BJ (cell line): ENCODE data around the gene SOX12. TPM values are rescaled to one million over a fixed set of nuclear protein-coding genes. Genes with fewer than 3 reads are reported as not detected.
A peak's percentile ranks its signal among the peaks of the same experiment; 100 is the strongest.

Source experiments
- CTCF ChIA-PET: fragments of 350-600 bp; formaldehyde crosslinking; extraction: SDS; loops from one replicate; lab custom pipeline; 2021; ENCODE audit warnings: antibody characterized with exemption, inconsistent platforms; lab: Yijun Ruan, JAX
- POLR2A ChIA-PET: fragments of 300-600 bp; sonication (Branson Sonifier 250); formaldehyde crosslinking; extraction: SDS; loops from one replicate; lab custom pipeline; 2021; ENCODE audit warnings: antibody characterized with exemption; lab: Charles Lee
- DNase-seq: peaks from one replicate; pipeline ENCODE4 v3.0.0-alpha.2; 2011; ENCODE audit warnings: low read depth
- H3K27me3 ChIP-seq: 2 replicates; pipeline ENCODE4 v1.6.0; 2011; ENCODE audit warnings: low read length; ENCODE audit not compliant: control insufficient read depth, insufficient read depth
- H3K36me3 ChIP-seq: 2 replicates; pipeline ENCODE4 v1.5.1; 2011; ENCODE audit warnings: low read length; ENCODE audit not compliant: control insufficient read depth, insufficient read depth
- H3K4me3 ChIP-seq: 2 replicates; pipeline ENCODE4 v1.5.1; 2011; ENCODE audit warnings: low read depth, mild to moderate bottlenecking, control low read depth, low read length
- polyA plus RNA-seq: library from polyadenylated mRNA; depleted of rRNA; stranded (reverse); fragments of >200 nt; gene quantifications from 2 replicates; pipeline ENCODE4 v1.2.3, GENCODE V29; 2011
- TF ChIP-seq, protein P1 (sequence below): IDR thresholded peaks from 2 replicates; pipeline ENCODE4 v1.5.1; 2011; ENCODE audit warnings: low read depth, mild to moderate bottlenecking, control low read depth, inconsistent platforms, low read length, moderate library complexity; ENCODE audit not compliant: insufficient read depth

The SOX12 gene
- polyA plus RNA-seq, 1 experiment = 3.6 TPM

GRCh38 chr20:288956-289692 is 36.2 kb upstream of the SOX12 start:
- ChIA-PET POLR2A (no interaction called here), CTCF (interaction anchor here (0.7 kb wide), 1 partner anchor 23 kb away, joined by 4 read pairs; no protein-coding TSS in a partner anchor)
- TF ChIP-seq, protein P1, sequence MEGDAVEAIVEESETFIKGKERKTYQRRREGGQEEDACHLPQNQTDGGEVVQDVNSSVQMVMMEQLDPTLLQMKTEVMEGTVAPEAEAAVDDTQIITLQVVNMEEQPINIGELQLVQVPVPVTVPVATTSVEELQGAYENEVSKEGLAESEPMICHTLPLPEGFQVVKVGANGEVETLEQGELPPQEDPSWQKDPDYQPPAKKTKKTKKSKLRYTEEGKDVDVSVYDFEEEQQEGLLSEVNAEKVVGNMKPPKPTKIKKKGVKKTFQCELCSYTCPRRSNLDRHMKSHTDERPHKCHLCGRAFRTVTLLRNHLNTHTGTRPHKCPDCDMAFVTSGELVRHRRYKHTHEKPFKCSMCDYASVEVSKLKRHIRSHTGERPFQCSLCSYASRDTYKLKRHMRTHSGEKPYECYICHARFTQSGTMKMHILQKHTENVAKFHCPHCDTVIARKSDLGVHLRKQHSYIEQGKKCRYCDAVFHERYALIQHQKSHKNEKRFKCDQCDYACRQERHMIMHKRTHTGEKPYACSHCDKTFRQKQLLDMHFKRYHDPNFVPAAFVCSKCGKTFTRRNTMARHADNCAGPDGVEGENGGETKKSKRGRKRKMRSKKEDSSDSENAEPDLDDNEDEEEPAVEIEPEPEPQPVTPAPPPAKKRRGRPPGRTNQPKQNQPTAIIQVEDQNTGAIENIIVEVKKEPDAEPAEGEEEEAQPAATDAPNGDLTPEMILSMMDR = no peak
- Histone ChIP-seq H3K36me3 (no peaks in the 10 kb centered on the region), H3K27me3 (no peaks in the 10 kb centered on the region), H3K4me3 (no peak overlapping the region)
- DNase-seq = no peak

- CTCF ChIA-PET = interaction anchor here (0.7 kb wide), 1 partner anchor 23 kb away, joined by 4 read pairs; no protein-coding TSS in a partner anchor
- TF ChIP-seq, protein P1 = no peak
- no peaks in the 10 kb centered on the region for H3K27me3 ChIP-seq
- DNase-seq = no peak
- no peaks in the 10 kb centered on the region for H3K36me3 ChIP-seq
- peak overlapping the region; percentile 75 for H3K4me3 ChIP-seq
- POLR2A ChIA-PET = no interaction called here
Observed at GRCh38 chr20:289693-290083, 35.7 kb upstream of the SOX12 start.

GRCh38 chr20:290084-290831 is 35.1 kb upstream of the SOX12 start, which contains the start of gene C20orf96:
C20orf96 (minus strand) TSS chr20:290750; CDS start chr20:290610, 140 bp downstream.
- no peaks in the 10 kb centered on the region for H3K36me3 ChIP-seq
- peak; percentile 68 for DNase-seq
- CTCF ChIA-PET = no interaction called here
- no peaks in the 10 kb centered on the region for H3K27me3 ChIP-seq
- POLR2A ChIA-PET = no interaction called here
- TF ChIP-seq, protein P1 = peak; percentile 74
- peak within 1 kb of the TSS; percentile 75 for H3K4me3 ChIP-seq

DNA sequence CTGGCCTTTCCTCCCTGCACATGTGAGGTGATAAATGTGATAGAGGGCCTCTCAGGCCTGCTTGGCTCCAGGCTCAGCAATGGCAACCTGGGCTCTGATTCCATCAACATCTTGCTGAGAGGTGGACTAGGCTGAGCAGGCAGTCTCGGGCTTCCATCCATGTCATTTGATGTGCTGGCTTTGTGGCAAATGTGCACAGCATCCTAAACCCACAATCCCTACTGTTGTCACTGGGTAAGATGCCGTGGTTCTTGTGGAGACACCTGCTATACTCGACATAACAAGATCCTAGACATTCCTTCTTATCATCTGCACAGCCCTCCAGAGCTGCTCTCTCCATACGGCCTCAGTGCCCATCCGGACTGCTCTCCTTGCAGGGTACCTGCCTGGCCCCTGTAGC is 30.8 kb upstream of the SOX12 start:
- TF ChIP-seq, protein P1 = no peak
- Histone ChIP-seq H3K27me3 (no peaks in the 10 kb centered on the region), H3K4me3 (no peak overlapping the region), H3K36me3 (no peaks in the 10 kb centered on the region)
- CTCF ChIA-PET = no interaction called here
- no peak for DNase-seq
- POLR2A ChIA-PET = no interaction called here

DNA sequence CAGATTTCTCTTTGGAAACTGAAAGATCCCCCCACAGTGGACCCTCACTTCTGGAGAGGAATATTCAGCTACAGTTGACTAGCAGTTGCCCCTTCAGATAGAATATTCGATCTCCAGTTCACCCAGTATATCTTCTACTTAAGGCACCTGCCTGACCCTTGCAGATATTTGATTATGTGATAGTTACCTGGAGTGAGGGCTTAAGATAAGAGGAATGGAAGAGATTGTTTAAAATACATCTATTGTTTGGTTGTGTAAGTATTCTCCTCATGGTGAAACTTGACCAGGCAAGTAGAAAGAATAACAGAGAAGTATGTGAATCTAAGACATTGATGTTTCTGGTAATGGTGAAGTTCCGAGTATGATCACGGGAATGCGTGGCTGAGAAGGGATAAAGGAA is 29.5 kb upstream of the SOX12 start:
- no peak for DNase-seq
- TF ChIP-seq, protein P1 = no peak
- CTCF ChIA-PET = interaction anchor here (1.2 kb wide), 1 partner anchor 29 kb away, joined by 3 read pairs; no protein-coding TSS in a partner anchor
- H3K36me3 ChIP-seq = no peaks in the 10 kb centered on the region
- no peak overlapping the region for H3K4me3 ChIP-seq
- no peaks in the 10 kb centered on the region for H3K27me3 ChIP-seq
- POLR2A ChIA-PET = no interaction called here
